ENCODE measurements around the gene ADARB2.

ADARB2 gene

DNA sequence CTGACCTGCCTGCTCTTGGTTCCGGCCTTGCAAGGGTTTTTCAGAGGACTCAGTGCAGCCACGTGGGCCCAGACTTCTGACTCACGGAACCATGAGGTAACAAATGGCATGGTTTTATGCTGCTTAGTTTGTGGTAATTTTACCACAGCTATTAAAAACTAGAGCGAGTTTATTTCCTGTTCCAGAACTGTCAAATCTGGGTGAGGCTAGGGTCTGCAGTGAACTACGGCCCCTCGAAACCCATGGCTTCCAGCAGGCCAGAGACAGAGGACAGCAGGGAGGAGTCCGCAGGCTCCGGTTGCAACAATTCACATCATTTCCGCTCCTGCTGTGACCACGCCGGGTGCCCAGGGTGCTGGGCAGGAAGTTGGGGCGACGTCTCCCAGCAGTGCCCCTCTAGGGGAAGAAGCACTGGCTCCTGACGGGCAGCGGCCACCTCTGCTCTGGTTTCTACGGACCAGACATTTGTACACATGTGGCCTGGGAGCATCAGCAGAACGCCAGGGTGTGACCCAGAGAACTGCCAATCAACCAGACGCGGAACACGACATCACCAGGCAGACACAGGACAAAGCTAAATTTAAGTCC is 74.8 kb downstream of the ADARB2 start:
- no peak for DNase-seq (ENCODE audit: low spot score)

DNA sequence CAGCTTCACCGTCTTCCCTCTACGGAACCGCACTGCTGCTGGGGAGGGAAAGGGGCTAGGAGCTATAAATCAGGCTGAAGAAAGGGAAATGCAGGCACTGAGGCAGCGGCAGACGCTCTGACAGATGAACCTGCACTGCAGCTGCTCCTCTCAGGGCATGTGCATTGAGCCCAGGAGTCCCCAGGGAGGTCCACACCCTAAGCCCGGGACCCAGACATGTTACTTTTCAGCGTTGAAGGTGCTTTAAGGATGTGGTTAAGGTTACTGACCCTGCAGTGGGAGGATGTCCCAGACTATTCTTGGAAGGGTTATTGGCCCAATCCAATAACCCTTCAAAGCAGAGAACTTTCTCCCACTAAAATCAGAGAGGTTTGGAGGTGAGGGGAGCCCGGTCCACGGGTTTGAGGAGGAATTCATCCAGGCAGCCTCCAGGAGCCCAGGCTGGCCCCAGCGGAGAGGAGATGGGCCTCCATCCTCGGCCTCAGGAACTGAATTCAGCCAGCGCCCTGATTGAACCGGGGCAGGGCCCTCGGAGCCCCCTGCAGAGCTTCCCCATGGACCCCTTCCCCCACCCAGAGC is 75.4 kb downstream of the ADARB2 start:
- no peak for DNase-seq (ENCODE audit: low spot score)

GRCh38 chr10:1661416-1661815 is 75.9 kb downstream of the ADARB2 start:
- no peak for DNase-seq (ENCODE audit: low spot score)

GRCh38 chr10:1660815-1661214 is 76.5 kb downstream of the ADARB2 start:
- no peak for DNase-seq (ENCODE audit: low spot score)

GRCh38 chr10:1660386-1660785 is 76.9 kb downstream of the ADARB2 start:
- no peak for DNase-seq (ENCODE audit: low spot score)

DNA sequence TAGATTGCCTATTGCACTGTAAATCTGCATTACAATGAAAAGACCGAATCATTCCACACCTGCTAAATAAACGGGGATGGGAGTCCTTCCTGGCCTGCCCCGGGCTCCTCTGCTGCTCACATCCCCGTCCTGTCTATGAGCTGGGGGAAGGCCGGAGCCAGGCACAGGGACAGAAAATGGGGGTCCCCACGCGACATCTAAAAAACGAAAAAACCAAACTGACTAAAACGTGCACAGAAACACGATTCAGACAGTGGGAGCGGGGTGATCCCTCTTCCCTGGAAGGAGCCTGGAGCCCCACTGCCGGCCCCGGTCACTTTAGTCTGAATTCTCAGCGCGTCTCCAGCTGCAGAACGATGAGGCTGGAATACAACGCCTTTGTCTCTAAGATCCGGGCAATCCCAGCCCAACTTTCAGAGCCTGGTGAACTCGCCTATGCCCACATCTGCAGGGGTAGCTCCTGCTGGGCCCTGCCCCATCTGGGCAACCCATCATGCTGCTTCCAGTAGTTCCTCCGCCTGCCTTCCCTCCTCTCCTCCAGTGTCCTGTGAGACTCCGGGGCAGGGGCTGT is 78.0 kb downstream of the ADARB2 start:
- DNase-seq (ENCODE audit: low spot score) = no peak

DNA sequence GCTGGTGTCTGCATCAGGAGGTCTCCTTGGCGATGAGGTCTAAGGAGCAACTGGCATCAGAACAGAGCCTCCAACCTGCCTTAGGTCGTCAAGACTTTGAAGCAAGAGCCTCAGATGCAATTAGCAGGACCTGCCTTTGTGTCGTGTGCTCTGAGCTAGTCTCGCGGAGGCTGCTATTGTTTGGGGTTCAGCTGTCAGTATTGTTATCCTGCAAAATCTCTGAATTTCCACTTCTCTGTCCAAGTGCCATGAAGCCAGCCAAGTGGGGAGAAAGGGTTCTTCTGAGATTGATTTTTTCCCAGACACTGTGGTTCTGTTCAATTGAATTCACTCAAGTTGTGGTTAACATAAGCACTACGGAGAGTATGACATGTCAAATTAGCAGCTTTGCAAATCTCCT is 78.7 kb downstream of the ADARB2 start:
- no peak for DNase-seq (ENCODE audit: low spot score)

DNA sequence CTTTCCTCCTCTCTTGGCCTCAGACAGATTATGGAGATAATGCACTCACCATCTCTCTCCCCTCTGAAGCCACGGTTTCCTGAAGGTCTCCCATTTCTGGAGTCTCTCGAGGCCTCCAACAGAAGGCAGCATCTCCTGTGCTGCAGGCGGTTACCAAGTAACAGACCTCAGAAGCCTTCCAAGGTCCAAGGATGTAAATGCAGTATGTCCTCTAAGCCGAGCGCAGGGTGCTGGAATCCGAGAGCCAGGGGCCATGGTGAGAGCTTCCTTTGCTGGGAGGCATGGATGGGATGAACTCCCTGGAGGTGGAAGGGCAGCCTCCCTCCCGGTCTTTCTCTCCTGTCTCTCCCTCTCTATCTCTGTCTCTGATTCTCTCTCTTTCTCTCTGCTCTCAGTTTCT is 79.8 kb downstream of the ADARB2 start:
- DNase-seq (ENCODE audit: low spot score) = no peak

DNA sequence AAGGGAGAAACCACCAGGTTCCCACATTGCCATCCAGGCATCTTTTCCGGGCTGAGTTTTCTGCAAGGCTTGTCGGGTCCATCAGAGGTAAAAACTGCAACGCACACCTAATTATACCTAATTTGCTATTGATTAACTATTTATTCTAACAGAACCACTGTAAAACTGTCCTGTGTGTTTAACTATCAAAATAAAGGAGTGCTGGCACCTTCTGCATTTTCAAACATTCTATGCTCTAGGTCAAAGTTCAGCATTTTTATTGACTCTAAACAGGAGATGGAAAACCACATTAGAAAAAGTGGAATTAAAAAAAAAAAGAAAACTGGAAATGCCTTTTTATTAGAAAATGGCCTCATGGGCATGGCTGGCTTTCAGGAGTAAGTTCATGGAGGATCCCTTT is 82.0 kb downstream of the ADARB2 start:
- DNase-seq (ENCODE audit: low spot score) = no peak

GRCh38 chr10:1654811-1655356 is 82.4 kb downstream of the ADARB2 start:
- no peak for DNase-seq (ENCODE audit: low spot score)

DNA sequence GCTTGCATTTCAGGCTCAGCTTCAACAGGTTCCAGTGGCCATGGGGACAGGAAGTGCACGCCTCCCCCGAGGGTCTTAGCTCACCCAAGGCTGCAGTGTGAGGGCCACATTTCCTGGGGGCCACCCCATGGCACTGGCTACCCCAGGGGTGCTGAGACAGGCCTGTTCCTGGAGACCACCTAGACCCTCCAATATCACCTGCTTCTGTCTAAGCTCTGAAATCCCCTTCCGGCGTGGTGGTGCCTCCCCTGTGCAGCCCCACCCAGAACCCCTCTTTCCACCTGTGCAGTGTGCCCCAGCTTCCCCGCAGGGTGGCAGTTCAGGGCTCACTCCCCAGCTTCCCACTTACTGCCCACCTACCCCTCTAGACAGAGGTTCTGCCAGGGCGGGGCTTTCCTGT is 83.1 kb downstream of the ADARB2 start:
- no peak for DNase-seq (ENCODE audit: low spot score)

DNA sequence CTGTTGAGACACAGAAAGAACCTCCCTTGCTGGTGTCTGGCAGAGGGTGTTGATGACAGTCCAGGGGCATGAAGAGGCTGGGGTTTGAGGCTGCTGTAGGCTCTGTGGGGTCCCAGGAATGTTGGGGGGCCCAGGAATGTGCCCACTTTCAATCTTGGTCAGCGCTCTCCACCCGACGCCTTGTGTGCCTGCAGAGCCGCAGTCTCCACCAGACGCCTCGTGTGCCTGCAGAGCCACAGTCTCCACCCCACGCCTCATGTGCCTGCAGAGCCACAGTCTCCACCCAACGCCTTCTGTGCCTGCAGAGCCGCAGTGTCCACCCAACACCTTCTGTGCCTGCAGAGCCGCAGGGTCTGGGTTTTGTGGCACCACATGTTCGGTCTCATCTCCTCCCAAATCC is 84.0 kb downstream of the ADARB2 start:
- DNase-seq (ENCODE audit: low spot score) = no peak

- DNase-seq (ENCODE audit: low spot score) = no peak
Observed at GRCh38 chr10:1652151-1652550, 85.2 kb downstream of the ADARB2 start.

GRCh38 chr10:1651270-1651966 is 85.9 kb downstream of the ADARB2 start:
- no peak for DNase-seq (ENCODE audit: low spot score)

DNA sequence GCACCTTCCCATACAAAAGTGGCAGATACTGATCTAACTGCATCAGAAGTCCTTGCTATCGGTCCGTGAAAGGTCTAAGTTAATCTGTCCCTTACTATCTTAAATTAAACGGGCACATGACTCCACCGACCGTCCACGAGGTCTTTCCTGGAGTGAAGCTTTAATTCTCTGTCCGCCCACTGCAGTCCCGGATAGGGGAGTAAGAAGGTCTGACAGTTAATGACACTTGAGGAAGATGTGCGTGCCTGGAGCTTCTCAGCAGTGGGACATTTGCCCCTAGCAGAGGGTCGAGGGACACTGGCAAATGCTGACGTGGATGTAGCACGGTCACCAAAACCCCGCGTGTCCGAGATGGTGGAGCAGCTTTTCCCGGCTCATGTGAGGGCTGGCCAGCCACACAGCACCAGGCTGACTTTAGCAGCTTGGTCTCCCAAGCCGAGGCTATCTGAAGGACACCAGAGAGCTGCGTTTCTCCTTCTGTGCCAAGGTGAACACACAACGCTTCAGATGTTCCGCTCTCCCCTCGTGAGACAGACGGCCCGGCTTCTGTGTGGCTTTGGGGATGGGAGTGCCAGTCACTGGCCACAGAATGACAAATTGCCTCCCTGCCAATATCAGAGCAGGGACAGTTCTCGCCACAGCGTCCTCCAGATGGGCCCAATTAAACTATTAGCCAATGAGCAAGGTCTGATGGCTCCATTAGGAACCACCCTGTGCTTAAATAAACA is 86.6 kb downstream of the ADARB2 start:
- no peak for DNase-seq (ENCODE audit: low spot score)

GRCh38 chr10:1648648-1649047 is 88.7 kb downstream of the ADARB2 start:
- no peak for DNase-seq (ENCODE audit: low spot score)

- no peak for DNase-seq (ENCODE audit: low spot score)
Observed at GRCh38 chr10:1646332-1646731, 91.0 kb downstream of the ADARB2 start.

DNA sequence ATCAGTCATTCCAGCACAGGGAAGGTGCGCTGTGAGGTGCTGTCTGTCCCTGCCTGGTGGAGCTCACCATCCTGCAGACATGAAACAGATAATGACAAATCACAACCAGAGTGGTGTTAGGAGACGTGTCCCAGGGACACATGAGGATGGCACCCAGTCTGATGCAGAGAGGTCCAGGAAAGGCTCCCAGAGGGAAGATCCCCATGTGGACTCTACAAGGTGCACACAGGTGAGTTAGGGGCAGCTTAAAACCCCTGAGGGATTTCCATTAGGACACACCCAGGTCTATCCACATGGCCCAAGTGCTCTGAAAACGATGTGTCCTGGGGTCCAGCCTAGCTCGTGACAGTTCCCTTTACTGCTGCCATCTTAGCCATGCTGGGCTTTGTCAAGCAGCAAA is 91.4 kb downstream of the ADARB2 start:
- DNase-seq (ENCODE audit: low spot score) = no peak

GRCh38 chr10:1644191-1644711 is 93.1 kb downstream of the ADARB2 start:
- no peak for DNase-seq (ENCODE audit: low spot score)

- no peak for DNase-seq (ENCODE audit: low spot score)
Observed at GRCh38 chr10:1643908-1644179, 93.5 kb downstream of the ADARB2 start.

- peak; percentile 21 for DNase-seq (ENCODE audit: low spot score)
Observed at GRCh38 chr10:1643161-1643907, 94.0 kb downstream of the ADARB2 start.

Measured in LoVo (cell line).